Measurements from ENCODE around the gene COPE.
A peak's percentile ranks its signal among the peaks of the same experiment; 100 is the strongest.
"Not testable (repeated sequence)": the region's sequence is repeated elsewhere in the genome, so short reads cannot be mapped to it uniquely, and the experiment has no call there.

COPE gene

GRCh38 chr19:18908917-18909619, 10.1 kb downstream of the COPE start:
- no peak for DNase-seq

GRCh38 chr19:18906605-18907519, 12.3 kb downstream of the COPE start:
- DNase-seq = no peak

- no peak for DNase-seq
Observed at GRCh38 chr19:18905513-18906236, 13.5 kb downstream of the COPE start.

GRCh38 chr19:18905058-18905456, 14.1 kb downstream of the COPE start:
- no peak for DNase-seq

- DNase-seq = no peak
Observed at GRCh38 chr19:18904334-18905057, 14.7 kb downstream of the COPE start.

- DNase-seq = no peak
Observed at GRCh38 chr19:18903156-18904037, 15.8 kb downstream of the COPE start.

- DNase-seq = not testable (repeated sequence)
Observed at GRCh38 chr19:18902519-18902918, 16.7 kb downstream of the COPE start.

- no peak for DNase-seq
Observed at GRCh38 chr19:18901491-18901890, 17.7 kb downstream of the COPE start.

- DNase-seq = no peak
Observed at GRCh38 chr19:18900700-18901481, 18.3 kb downstream of the COPE start.

- no peak for DNase-seq
Observed at GRCh38 chr19:18899624-18900560, 19.3 kb downstream of the COPE start.

GRCh38 chr19:18898607-18899408, 20.4 kb downstream of the COPE start:
- no peak for DNase-seq

- no peak for DNase-seq
Observed at GRCh38 chr19:18898081-18898606, 21.0 kb downstream of the COPE start.

GRCh38 chr19:18897094-18898029, 21.8 kb downstream of the COPE start:
- DNase-seq = no peak

GRCh38 chr19:18896421-18896841, 22.8 kb downstream of the COPE start:
- DNase-seq = peak; percentile 46

- DNase-seq = no peak
Observed at GRCh38 chr19:18895824-18896341, 23.3 kb downstream of the COPE start, which contains the start of gene CERS1. Gene CERS1 (minus strand): TSS chr19:18896158. CDS start chr19:18896072, 86 bp downstream.

GRCh38 chr19:18895038-18895823, 24.0 kb downstream of the COPE start:
- peak; percentile 70 for DNase-seq

All from femur (tissue), 1 donor.